GM21526 (cell line): Measurements from ENCODE around the gene NDC1.
"Not testable (repeated sequence)": the region's sequence is repeated elsewhere in the genome, so short reads cannot be mapped to it uniquely, and the experiment has no call there.

Source experiments
- ATAC-seq: cut with Tn5 transposase; IDR thresholded peaks from one replicate; pipeline ENCODE4 v1.9.1; 2021; ENCODE audit warnings: moderate library complexity; ENCODE audit not compliant: unreplicated experiment, low FRiP score

Gene NDC1

GRCh38 chr1:53833393-53833792 lies 4.7 kb downstream of the NDC1 start:
- no peak for ATAC-seq

DNA sequence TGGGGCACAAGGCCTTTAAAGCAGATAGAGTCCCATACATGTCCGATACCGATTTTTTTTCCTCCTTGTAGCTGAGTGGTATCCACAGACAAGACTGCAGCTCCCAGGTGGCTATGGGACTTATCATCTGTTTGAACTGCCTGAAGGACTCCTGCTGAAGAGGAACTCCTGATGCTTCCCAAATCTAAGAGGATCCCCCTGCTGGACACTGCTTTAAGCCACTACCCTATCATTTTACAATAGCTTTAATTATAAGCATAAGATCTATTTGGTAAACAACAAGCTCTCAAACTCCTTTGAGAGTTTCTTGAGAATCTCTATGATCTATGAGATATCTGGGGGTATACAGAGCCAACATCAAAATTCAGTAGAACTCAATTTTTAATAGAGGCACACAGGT lies 11.7 kb downstream of the NDC1 start:
- ATAC-seq, result no peak

DNA sequence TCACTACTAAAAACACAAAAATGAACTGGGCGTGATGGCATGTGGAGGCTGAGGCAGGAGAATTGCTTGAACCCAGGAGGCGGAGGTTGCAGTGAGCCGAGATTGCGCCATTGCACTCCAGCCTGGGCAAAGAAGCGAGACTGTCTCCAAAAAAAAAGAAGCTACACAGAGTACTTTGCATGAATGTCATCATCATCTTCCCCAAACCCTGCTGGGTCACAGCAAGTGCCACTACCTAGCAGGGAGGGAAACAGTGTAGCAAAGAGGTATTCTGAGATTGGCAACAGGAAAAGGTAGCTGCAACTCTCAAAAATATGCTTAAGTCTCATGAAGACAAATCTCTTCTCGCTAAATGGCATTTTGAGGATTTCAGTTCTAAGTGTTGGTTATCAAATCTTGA lies 12.8 kb downstream of the NDC1 start:
- no peak for ATAC-seq

- no peak for ATAC-seq
These were observed 15.2 kb downstream of the NDC1 start for GRCh38 chr1:53822931-53823330.

DNA sequence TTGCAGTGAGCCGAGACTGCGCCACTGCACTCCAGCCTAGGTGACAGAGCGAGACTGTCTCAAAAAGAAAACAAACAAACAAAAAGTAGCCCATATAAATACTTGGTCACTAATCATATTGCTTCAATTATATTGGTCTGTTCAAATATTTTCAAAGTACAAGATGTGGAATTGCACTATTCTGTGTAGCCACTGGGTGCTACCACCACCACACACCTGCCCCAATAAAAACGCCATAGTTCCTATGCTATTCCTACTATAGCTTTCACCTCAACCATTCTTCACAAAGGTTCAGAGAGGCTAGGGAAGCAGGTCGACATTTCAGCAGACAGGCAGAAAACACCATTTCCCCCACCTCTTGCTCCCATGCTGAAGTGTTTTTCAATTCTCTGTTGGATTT lies 16.7 kb downstream of the NDC1 start:
- ATAC-seq, result no peak

DNA sequence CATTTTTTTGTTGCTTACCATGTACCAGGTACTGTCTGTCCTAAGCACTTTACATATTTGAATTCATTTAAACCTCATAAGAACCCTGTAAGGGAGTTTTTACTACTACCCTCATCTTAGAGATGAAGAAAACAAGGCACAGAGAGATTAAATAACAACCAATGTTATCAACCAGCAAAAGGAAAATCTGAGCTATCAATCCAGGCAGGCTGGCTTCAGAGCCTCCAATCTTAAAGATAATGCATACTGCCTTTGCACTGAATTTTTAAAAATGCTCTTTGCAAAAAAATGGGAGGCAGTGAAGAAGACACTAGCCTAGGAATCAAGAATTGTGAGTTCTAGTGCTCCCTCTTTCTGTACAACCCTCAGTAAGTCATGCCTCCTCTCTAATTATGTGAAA lies 18.7 kb downstream of the NDC1 start:
- ATAC-seq, result no peak

- ATAC-seq, result not testable (repeated sequence)
These were observed 21.5 kb downstream of the NDC1 start for GRCh38 chr1:53816584-53816983.

DNA sequence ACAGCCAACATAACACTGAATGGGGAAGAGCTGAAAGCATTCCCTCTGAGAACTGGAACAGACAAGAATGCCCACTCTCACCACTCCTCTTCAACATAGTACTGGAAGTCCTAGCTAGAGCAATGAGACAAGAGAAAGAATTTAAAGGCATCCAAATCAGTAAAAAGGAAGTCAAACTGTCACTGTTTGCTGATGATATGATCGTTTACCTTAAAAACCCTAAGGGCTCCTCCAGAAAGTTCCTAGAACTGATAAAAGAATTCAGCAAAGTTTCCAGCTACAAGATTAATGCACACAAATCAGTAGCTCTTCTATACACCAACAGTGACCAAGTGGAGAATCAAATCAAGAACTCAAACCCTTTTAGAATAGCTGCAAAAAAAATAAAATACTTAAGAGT lies 22.6 kb downstream of the NDC1 start:
- ATAC-seq, result not testable (repeated sequence)

- ATAC-seq, result no peak
These were observed 26.7 kb downstream of the NDC1 start for GRCh38 chr1:53811414-53811851.

DNA sequence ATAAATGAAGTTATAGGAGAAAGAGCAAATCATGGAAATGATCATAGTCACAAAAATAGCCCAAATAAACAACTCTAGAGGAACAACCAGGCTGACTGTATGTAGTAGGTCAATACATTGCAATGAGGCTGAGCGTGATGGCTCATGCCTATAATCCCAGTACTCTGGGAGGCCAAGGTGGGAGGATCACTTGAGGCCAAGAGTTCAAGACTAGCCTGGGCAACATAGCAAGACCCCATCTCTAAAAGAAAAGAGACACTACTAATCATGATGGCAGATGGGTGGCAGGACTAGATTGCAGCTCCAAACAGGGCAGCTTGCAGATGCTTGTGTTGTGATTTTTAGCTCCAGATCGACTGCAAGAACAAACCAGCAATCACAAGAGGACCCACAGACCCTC lies 27.6 kb downstream of the NDC1 start:
- no peak for ATAC-seq

DNA sequence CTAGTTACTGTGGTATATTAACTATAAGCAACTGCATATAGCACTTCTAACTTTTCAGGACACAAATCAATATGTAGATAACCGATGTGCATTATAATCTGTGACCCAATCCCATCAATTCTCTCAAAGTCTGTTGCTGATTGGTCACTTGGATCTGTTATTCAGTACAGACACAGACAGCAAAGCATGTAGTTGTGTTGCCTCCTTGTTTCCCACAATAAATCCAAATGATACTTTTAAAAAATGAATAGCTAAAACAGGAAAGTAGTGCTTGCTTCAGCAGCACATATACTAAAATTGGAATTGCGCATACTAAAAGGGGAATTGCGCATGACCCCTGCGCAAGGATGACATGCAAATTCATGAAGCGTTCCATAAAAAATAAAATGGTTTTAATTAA lies 28.1 kb downstream of the NDC1 start:
- no peak for ATAC-seq

- ATAC-seq, result no peak
These were observed 30.2 kb downstream of the NDC1 start for GRCh38 chr1:53807916-53808315.

DNA sequence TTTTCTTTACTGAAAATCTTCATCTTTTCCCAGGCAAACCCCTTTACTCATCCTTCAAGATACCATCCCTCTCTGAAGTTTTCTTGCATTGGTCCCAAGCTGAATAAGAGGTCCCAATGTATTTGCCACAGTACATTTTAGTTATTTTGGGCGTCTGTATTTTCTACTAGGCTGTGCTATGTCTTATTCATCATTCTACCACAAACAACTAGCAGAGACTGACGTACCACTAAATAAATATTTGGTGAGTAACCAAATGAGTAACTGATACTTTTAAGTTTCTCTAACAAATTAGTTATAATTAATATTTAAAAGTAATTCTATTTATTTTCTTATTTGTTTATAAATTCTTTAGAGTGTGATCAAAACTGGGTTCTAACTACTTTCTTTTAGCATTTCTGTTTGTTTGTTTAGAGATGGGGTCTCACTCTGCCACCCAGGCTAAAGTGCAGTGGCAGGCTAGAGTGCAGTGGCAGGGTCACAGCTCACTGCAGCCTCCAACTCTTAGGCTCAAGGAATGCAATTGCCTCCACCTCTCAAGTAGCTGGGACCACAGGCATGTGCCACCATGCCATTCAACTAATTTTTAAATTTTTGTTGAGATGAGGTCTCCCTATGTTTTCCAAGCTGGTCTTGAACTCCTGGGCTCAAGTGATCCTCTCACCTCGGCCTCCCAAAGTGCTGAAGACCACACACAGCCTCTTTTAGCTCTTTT lies 33.1 kb downstream of the NDC1 start:
- no peak for ATAC-seq

DNA sequence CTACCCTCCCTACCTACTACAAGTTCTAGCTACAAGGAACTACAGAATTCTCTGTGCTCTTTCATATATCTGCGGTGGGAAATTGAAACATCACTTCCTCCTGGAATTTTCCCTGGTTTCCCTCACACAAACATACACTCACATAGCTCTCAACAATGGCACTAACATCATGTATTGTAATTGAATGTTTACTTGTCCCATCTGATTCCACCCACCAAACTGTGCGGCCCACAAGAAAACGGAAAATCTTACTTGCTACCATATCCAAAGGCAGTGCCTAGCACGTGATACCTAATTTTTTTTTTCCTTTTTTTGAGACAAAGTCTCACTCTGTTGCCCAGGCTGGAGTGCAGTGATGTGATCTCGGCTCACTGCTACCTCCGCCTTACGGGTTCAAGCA lies 33.9 kb downstream of the NDC1 start:
- ATAC-seq, result no peak

- ATAC-seq, result no peak
These were observed 37.5 kb downstream of the NDC1 start for GRCh38 chr1:53800621-53801020.

DNA sequence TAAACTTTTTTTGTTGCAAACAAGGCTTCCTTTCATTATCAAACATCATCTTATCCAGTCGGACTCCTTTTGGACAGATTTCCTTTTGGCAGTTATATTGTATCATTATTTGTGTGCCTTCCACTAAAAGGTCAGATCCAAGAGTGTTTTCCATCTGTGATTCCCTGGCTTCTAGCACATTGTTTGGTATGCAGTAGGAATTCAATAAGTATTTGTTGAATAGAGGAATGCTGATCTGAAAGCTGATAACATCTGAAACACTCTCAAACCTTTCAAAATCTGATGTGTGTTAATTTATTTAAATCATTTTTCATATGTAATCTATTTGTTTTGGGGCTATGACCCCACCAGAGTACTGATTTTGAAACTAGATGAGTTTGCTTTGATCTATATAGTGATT lies 39.0 kb downstream of the NDC1 start:
- ATAC-seq, result no peak

GRCh38 chr1:53792806-53793205 lies 45.3 kb downstream of the NDC1 start:
- no peak for ATAC-seq

DNA sequence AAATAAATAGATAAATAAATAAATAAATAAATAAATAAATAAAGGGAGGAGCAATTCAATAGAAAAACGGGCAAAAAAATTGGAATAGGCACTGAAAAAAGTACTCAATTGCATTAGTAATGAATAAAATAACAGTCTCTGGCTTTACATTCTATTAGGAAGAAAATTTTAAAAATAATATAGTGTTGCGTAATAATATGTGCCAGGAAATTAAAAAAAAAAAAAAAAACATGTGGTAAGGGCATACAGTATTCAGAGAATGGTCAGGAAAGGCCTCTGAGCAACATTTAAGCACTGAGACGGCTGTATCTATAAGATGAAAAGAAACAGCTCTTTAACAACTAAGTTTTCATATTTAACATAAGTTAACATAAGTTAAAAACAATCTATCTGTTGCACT lies 50.4 kb downstream of the NDC1 start:
- ATAC-seq, result no peak

DNA sequence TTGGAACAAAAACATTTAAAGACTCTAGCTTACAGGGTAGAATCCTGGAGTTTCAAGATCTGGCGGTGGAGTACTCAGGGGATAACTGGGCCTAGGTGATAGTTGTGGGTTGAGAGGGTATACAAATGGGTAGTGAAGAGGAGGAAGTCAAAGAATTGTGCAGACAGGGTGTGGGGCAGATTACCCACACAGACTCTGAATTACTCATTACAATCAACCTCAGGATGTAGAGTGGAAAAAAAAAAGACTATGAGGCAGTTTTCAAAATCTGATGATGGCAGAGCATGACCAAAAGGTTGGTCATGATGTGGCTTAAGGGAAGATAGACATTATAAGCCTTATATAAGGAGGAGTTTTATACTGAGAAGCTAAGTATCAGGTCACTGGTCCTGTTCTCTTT lies 55.0 kb downstream of the NDC1 start:
- ATAC-seq, result no peak

DNA sequence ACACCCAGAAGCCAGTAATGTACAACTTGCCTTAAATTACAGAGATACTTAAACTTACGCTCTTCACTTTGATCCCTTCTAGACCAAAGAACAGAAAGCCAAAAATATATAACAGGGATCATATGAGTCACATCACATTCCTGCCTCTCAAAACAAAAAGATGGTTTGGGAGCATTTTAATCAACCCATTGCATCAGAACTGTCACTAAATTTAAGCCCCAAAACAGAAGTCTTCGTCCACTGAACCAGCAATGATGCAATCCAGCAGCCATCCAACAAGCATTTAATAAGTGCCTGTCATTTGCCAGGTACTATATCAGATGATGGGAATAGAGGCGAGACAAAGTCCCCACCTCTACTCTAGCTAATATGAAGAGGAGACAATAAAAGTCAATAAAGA lies 56.4 kb downstream of the NDC1 start:
- ATAC-seq, result no peak

- no peak for ATAC-seq
These were observed 60.8 kb downstream of the NDC1 start for GRCh38 chr1:53777272-53777671.

- ATAC-seq, result no peak
These were observed 66.4 kb downstream of the NDC1 start for GRCh38 chr1:53771648-53772047.

- ATAC-seq, result no peak
These were observed 68.3 kb downstream of the NDC1 start for GRCh38 chr1:53769780-53770179.
